ENCODE data around the gene RBM4B.
A peak's percentile ranks its signal among the peaks of the same experiment; 100 is the strongest.
"Not testable (repeated sequence)": the region's sequence is repeated elsewhere in the genome, so short reads cannot be mapped to it uniquely, and the experiment has no call there.

The RBM4B gene

GRCh38 chr11:66651016-66651415 is 26.7 kb downstream of the RBM4B start:
- H3K36me3 ChIP-seq (ENCODE audit: insufficient read depth, low read length) = peaks cover 61% of the 10 kb centered on the region
- no peak overlapping the region for H3K4me3 ChIP-seq (ENCODE audit: low read length)
- no peaks in the 10 kb centered on the region for H3K27me3 ChIP-seq (ENCODE audit: control insufficient read depth, insufficient read depth, low read length)
- H3K4me2 ChIP-seq (ENCODE audit: low read length) = no peak overlapping the region
- no peaks in the 10 kb centered on the region for H3K9me3 ChIP-seq (replicated peaks; ENCODE audit: low read length)
- H3K4me1 ChIP-seq (ENCODE audit: control insufficient read depth, insufficient read depth, low read length) = no peaks in the 10 kb centered on the region
- no peak overlapping the region for H3K9ac ChIP-seq (ENCODE audit: low read depth, low read length)

GRCh38 chr11:66649903-66650302 is 27.8 kb downstream of the RBM4B start:
- H3K4me1 ChIP-seq (ENCODE audit: control insufficient read depth, insufficient read depth, low read length) = peaks cover 4% of the 10 kb centered on the region
- no peak overlapping the region for H3K4me3 ChIP-seq (ENCODE audit: low read length)
- no peaks in the 10 kb centered on the region for H3K27me3 ChIP-seq (ENCODE audit: control insufficient read depth, insufficient read depth, low read length)
- H3K36me3 ChIP-seq (ENCODE audit: insufficient read depth, low read length) = peaks cover 68% of the 10 kb centered on the region
- H3K4me2 ChIP-seq (ENCODE audit: low read length) = no peak overlapping the region
- H3K9ac ChIP-seq (ENCODE audit: low read depth, low read length) = no peak overlapping the region
- H3K9me3 ChIP-seq (replicated peaks; ENCODE audit: low read length) = no peaks in the 10 kb centered on the region

GRCh38 chr11:66646828-66647227 is 30.9 kb downstream of the RBM4B start:
- Histone ChIP-seq H3K9me3 (replicated peaks; ENCODE audit: low read length) (no peaks in the 10 kb centered on the region), H3K27me3 (ENCODE audit: control insufficient read depth, insufficient read depth, low read length) (no peaks in the 10 kb centered on the region), H3K36me3 (ENCODE audit: insufficient read depth, low read length) (peaks cover 83% of the 10 kb centered on the region), H3K4me2 (ENCODE audit: low read length) (no peak overlapping the region), H3K4me1 (ENCODE audit: control insufficient read depth, insufficient read depth, low read length) (peaks cover 34% of the 10 kb centered on the region), H3K4me3 (ENCODE audit: low read length) (no peak overlapping the region), H3K9ac (ENCODE audit: low read depth, low read length) (no peak overlapping the region)

GRCh38 chr11:66643745-66644437 is 33.8 kb downstream of the RBM4B start:
- Histone ChIP-seq H3K27me3 (ENCODE audit: control insufficient read depth, insufficient read depth, low read length) (no peaks in the 10 kb centered on the region), H3K4me3 (ENCODE audit: low read length) (peak overlapping the region; percentile 33), H3K9ac (ENCODE audit: low read depth, low read length) (no peak overlapping the region), H3K36me3 (ENCODE audit: insufficient read depth, low read length) (peaks cover 87% of the 10 kb centered on the region), H3K9me3 (replicated peaks; ENCODE audit: low read length) (no peaks in the 10 kb centered on the region), H3K4me1 (ENCODE audit: control insufficient read depth, insufficient read depth, low read length) (peaks cover 54% of the 10 kb centered on the region), H3K4me2 (ENCODE audit: low read length) (peak overlapping the region; percentile 84)

GRCh38 chr11:66641834-66642233 is 35.9 kb downstream of the RBM4B start:
- H3K36me3 ChIP-seq (ENCODE audit: insufficient read depth, low read length) = peaks cover 73% of the 10 kb centered on the region
- H3K9me3 ChIP-seq (replicated peaks; ENCODE audit: low read length) = no peaks in the 10 kb centered on the region
- H3K4me2 ChIP-seq (ENCODE audit: low read length) = peak overlapping the region; percentile 84
- peak overlapping the region; percentile 26 for H3K9ac ChIP-seq (ENCODE audit: low read depth, low read length)
- H3K4me1 ChIP-seq (ENCODE audit: control insufficient read depth, insufficient read depth, low read length) = peaks cover 63% of the 10 kb centered on the region
- no peaks in the 10 kb centered on the region for H3K27me3 ChIP-seq (ENCODE audit: control insufficient read depth, insufficient read depth, low read length)
- peak overlapping the region; percentile 78 for H3K4me3 ChIP-seq (ENCODE audit: low read length)

- Histone ChIP-seq H3K4me2 (ENCODE audit: low read length) (peak overlapping the region; percentile 84), H3K4me3 (ENCODE audit: low read length) (peak overlapping the region; percentile 78), H3K9ac (ENCODE audit: low read depth, low read length) (peak overlapping the region; percentile 93), H3K36me3 (ENCODE audit: insufficient read depth, low read length) (peaks cover 54% of the 10 kb centered on the region), H3K4me1 (ENCODE audit: control insufficient read depth, insufficient read depth, low read length) (peaks cover 59% of the 10 kb centered on the region)
- not testable (repeated sequence) for H3K27me3 ChIP-seq (ENCODE audit: control insufficient read depth, insufficient read depth, low read length); H3K9me3 ChIP-seq (replicated peaks; ENCODE audit: low read length)
Measured at GRCh38 chr11:66639814-66640340, 37.8 kb downstream of the RBM4B start.

- Histone ChIP-seq H3K4me2 (ENCODE audit: low read length) (peak overlapping the region; percentile 84), H3K9me3 (replicated peaks; ENCODE audit: low read length) (no peaks in the 10 kb centered on the region), H3K27me3 (ENCODE audit: control insufficient read depth, insufficient read depth, low read length) (no peaks in the 10 kb centered on the region), H3K4me1 (ENCODE audit: control insufficient read depth, insufficient read depth, low read length) (peaks cover 54% of the 10 kb centered on the region), H3K4me3 (ENCODE audit: low read length) (peak overlapping the region; percentile 78), H3K36me3 (ENCODE audit: insufficient read depth, low read length) (peaks cover 53% of the 10 kb centered on the region), H3K9ac (ENCODE audit: low read depth, low read length) (peak overlapping the region; percentile 93)
Measured at GRCh38 chr11:66639066-66639813, 38.4 kb downstream of the RBM4B start.

GRCh38 chr11:66638177-66639065 is 39.3 kb downstream of the RBM4B start, which contains the start of gene RBM4:
TSS of gene RBM4 (plus strand) at chr11:66638703. CDS start at chr11:66639712, 1,009 bp downstream.
- Histone ChIP-seq H3K9me3 (replicated peaks; ENCODE audit: low read length) (no peaks in the 10 kb centered on the region), H3K4me2 (ENCODE audit: low read length) (peak within 1 kb of the TSS; percentile 93), H3K36me3 (ENCODE audit: insufficient read depth, low read length) (peaks cover 49% of the 10 kb centered on the region), H3K9ac (ENCODE audit: low read depth, low read length) (peak within 1 kb of the TSS; percentile 93), H3K27me3 (ENCODE audit: control insufficient read depth, insufficient read depth, low read length) (no peaks in the 10 kb centered on the region), H3K4me3 (ENCODE audit: low read length) (peak within 1 kb of the TSS; percentile 78), H3K4me1 (ENCODE audit: control insufficient read depth, insufficient read depth, low read length) (peaks cover 46% of the 10 kb centered on the region)

GRCh38 chr11:66637557-66638176 is 40.0 kb downstream of the RBM4B start:
- H3K9ac ChIP-seq (ENCODE audit: low read depth, low read length) = peak overlapping the region; percentile 76
- H3K27me3 ChIP-seq (ENCODE audit: control insufficient read depth, insufficient read depth, low read length) = no peaks in the 10 kb centered on the region
- no peaks in the 10 kb centered on the region for H3K9me3 ChIP-seq (replicated peaks; ENCODE audit: low read length)
- H3K4me1 ChIP-seq (ENCODE audit: control insufficient read depth, insufficient read depth, low read length) = peaks cover 38% of the 10 kb centered on the region
- H3K4me3 ChIP-seq (ENCODE audit: low read length) = peak overlapping the region; percentile 69
- peak overlapping the region; percentile 93 for H3K4me2 ChIP-seq (ENCODE audit: low read length)
- H3K36me3 ChIP-seq (ENCODE audit: insufficient read depth, low read length) = peaks cover 44% of the 10 kb centered on the region

- Histone ChIP-seq H3K9me3 (replicated peaks; ENCODE audit: low read length) (no peaks in the 10 kb centered on the region), H3K9ac (ENCODE audit: low read depth, low read length) (no peak overlapping the region), H3K4me2 (ENCODE audit: low read length) (no peak overlapping the region), H3K27me3 (ENCODE audit: control insufficient read depth, insufficient read depth, low read length) (no peaks in the 10 kb centered on the region), H3K36me3 (ENCODE audit: insufficient read depth, low read length) (peaks cover 38% of the 10 kb centered on the region), H3K4me3 (ENCODE audit: low read length) (no peak overlapping the region), H3K4me1 (ENCODE audit: control insufficient read depth, insufficient read depth, low read length) (peaks cover 25% of the 10 kb centered on the region)
Measured at GRCh38 chr11:66636411-66636810, 41.3 kb downstream of the RBM4B start.
